ENCODE measurements around the gene PLCD4. TPM values are rescaled to one million over a fixed set of nuclear protein-coding genes. Genes with fewer than 3 reads are reported as not detected.

PLCD4 gene
- total RNA-seq, 6 experiments from 2014 or later, result 0.31 to 0.95 (median 0.56) TPM

GRCh38 chr2:218605432-218605831, 2.3 kb upstream of the PLCD4 start:
- peak in 2 of 3 donors; percentile 37 to 67 for DNase-seq
- H3K4me3 ChIP-seq, result no peak overlapping the region
- peak; percentile 41 to 93 (median 74) for ATAC-seq
- intact Hi-C loops (cut with DNase I), result no loop called here
- H3K36me3 ChIP-seq, result no peaks in the 10 kb centered on the region
- H3K27me3 ChIP-seq, result no peaks in the 10 kb centered on the region
- H3K27ac ChIP-seq, result no peak overlapping the region
- H3K4me1 ChIP-seq, result peaks cover 0 to 21% (median 0%) of the 10 kb centered on the region in 4 donors
- H3K9me3 ChIP-seq, result no peaks in the 10 kb centered on the region
- WGBS (ENCODE audit: insufficient coverage, low coverage, low lambda C conversion rate, missing lambda C conversion rate), result 60% methylated on average over 2 of the region's 2 CpGs
- TF ChIP-seq POLR2A (IDR thresholded peaks at IDR 0.05) (no peak), CTCF (IDR thresholded peaks at IDR 0.05) (no peak)

- H3K4me3 ChIP-seq, result no peak overlapping the region
- WGBS (ENCODE audit: insufficient coverage, low coverage, low lambda C conversion rate, missing lambda C conversion rate), result 40% methylated on average over 4 of the region's 6 CpGs
- no peaks in the 10 kb centered on the region for H3K9me3 ChIP-seq
- ATAC-seq, result peak; percentile 100
- TF ChIP-seq POLR2A (IDR thresholded peaks at IDR 0.05) (no peak), CTCF (IDR thresholded peaks at IDR 0.05) (no peak)
- no peaks in the 10 kb centered on the region for H3K27me3 ChIP-seq
- no peaks in the 10 kb centered on the region for H3K4me1 ChIP-seq
- intact Hi-C loops (cut with DNase I), result no loop called here
- peak overlapping the region in 1 of 3 donors; percentile 5 for H3K27ac ChIP-seq
- DNase-seq, result peak; percentile 74 to 83 (median 78)
- H3K36me3 ChIP-seq, result no peaks in the 10 kb centered on the region
Observed at GRCh38 chr2:218615868-218616315, 8.2 kb downstream of the PLCD4 start.

GRCh38 chr2:218618102-218618860, 10.6 kb downstream of the PLCD4 start:
- no peaks in the 10 kb centered on the region for H3K9me3 ChIP-seq
- H3K4me3 ChIP-seq, result no peak overlapping the region
- intact Hi-C loops (cut with DNase I), result no loop called here
- DNase-seq, result no peak
- no peak for ATAC-seq
- 82% methylated on average over 4 of the region's 9 CpGs for WGBS (ENCODE audit: insufficient coverage, low coverage, low lambda C conversion rate, missing lambda C conversion rate)
- H3K27me3 ChIP-seq, result no peaks in the 10 kb centered on the region
- peaks cover 0 to 5% (median 0%) of the 10 kb centered on the region in 4 donors for H3K4me1 ChIP-seq
- no peaks in the 10 kb centered on the region for H3K36me3 ChIP-seq
- TF ChIP-seq POLR2A (IDR thresholded peaks at IDR 0.05), result no peak
- no peak for TF ChIP-seq CTCF (IDR thresholded peaks at IDR 0.05)
- H3K27ac ChIP-seq, result no peak overlapping the region

GRCh38 chr2:218621007-218621406, 13.3 kb downstream of the PLCD4 start:
- Histone ChIP-seq H3K4me3 (no peak overlapping the region), H3K9me3 (no peaks in the 10 kb centered on the region), H3K36me3 (no peaks in the 10 kb centered on the region), H3K27me3 (no peaks in the 10 kb centered on the region), H3K27ac (no peak overlapping the region), H3K4me1 (peaks cover 0 to 5% (median 0%) of the 10 kb centered on the region in 4 donors)
- intact Hi-C loops (cut with DNase I), result no loop called here
- no peak for TF ChIP-seq POLR2A (IDR thresholded peaks at IDR 0.05)
- no peak for TF ChIP-seq CTCF (IDR thresholded peaks at IDR 0.05)
- 80% methylated on average over 7 of the region's 7 CpGs for WGBS (ENCODE audit: insufficient coverage, low coverage, low lambda C conversion rate, missing lambda C conversion rate)
- no peak for ATAC-seq
- no peak for DNase-seq

Data from right lobe of liver (tissue), 6 donors.